ENCODE measurements around the gene IGSF11.

IGSF11 gene

DNA sequence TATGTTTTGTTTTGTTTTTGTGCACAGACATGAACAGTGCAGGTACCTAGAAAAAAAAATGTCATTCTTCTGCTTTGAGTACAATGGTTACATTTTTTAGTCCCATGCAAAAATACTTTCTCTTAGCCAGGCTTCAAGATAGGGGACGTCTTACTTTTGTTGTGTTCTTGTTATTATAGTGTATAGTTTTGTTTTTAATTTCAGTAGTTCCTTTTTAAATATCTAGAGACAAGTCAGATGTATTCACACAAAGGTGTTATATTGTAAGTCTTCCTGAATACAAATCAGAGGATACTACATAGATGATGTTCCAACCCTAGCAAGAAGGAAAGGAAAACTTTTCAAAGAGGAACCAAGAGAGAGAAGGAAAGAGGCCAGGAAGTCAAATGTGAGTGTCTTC, 28.8 kb upstream of the IGSF11 start:
- TF ChIP-seq FOXM1 (IDR thresholded peaks at IDR 0.05; ENCODE audit: borderline replicate concordance, low read depth), result no peak
- TF ChIP-seq TAF1 (IDR thresholded peaks at IDR 0.05; ENCODE audit: low read depth), result no peak
- TF ChIP-seq, protein P1, sequence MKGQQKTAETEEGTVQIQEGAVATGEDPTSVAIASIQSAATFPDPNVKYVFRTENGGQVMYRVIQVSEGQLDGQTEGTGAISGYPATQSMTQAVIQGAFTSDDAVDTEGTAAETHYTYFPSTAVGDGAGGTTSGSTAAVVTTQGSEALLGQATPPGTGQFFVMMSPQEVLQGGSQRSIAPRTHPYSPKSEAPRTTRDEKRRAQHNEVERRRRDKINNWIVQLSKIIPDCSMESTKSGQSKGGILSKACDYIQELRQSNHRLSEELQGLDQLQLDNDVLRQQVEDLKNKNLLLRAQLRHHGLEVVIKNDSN (IDR thresholded peaks at IDR 0.05), result no peak
- no peak for TF ChIP-seq MAX (IDR thresholded peaks at IDR 0.05)
- no peak for TF ChIP-seq TEAD4 (IDR thresholded peaks at IDR 0.05)
- TF ChIP-seq CREB1 (IDR thresholded peaks at IDR 0.05; ENCODE audit: low read depth), result no peak
- TF ChIP-seq REST (IDR thresholded peaks at IDR 0.05; ENCODE audit: low read depth), result no peak
- TF ChIP-seq CEBPB (IDR thresholded peaks at IDR 0.05), result no peak

DNA sequence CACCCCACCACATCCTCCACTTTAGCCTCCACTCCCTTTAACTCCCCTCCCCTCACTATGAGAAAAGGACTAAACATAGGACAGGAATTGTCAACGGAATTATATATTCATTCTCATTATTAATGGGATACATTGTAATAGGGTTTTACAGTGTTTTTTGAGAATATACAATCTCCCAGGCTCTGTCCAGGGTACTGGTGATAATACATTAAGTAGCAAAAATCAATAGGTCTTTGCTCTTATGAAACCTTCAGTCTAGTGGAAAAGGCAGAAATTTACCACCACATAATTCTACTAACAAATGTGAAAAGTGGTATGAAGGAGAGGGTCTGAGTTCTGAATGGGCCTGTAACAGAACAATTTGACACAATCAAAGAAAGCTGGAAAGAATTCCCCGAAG, 28.2 kb upstream of the IGSF11 start:
- TF ChIP-seq FOXM1 (IDR thresholded peaks at IDR 0.05; ENCODE audit: borderline replicate concordance, low read depth), result no peak
- peak; percentile 74 for TF ChIP-seq REST (IDR thresholded peaks at IDR 0.05; ENCODE audit: low read depth)

- TF ChIP-seq TAF1 (IDR thresholded peaks at IDR 0.05; ENCODE audit: low read depth), result no peak
- TF ChIP-seq ZBTB7A (IDR thresholded peaks at IDR 0.05; ENCODE audit: low read depth), result no peak
- no peak for TF ChIP-seq CREB1 (IDR thresholded peaks at IDR 0.05; ENCODE audit: low read depth)
- no peak for TF ChIP-seq MAX (IDR thresholded peaks at IDR 0.05)
- TF ChIP-seq TCF12 (IDR thresholded peaks at IDR 0.05; ENCODE audit: low read depth), result no peak
- no peak for TF ChIP-seq NFIC (IDR thresholded peaks at IDR 0.05)
- TF ChIP-seq RAD21 (IDR thresholded peaks at IDR 0.05; ENCODE audit: low read depth), result no peak
- TF ChIP-seq TEAD4 (IDR thresholded peaks at IDR 0.05), result no peak
Measured at GRCh38 chr3:119044593-119044992, 9.9 kb upstream of the IGSF11 start.

GRCh38 chr3:119042162-119042561, 7.5 kb upstream of the IGSF11 start:
- no peak for TF ChIP-seq EGR1 (IDR thresholded peaks at IDR 0.05)
- no peak for TF ChIP-seq REST (IDR thresholded peaks at IDR 0.05; ENCODE audit: low read depth)
- TF ChIP-seq TAF1 (IDR thresholded peaks at IDR 0.05; ENCODE audit: low read depth), result no peak
- no peak for TF ChIP-seq ZBTB7A (IDR thresholded peaks at IDR 0.05; ENCODE audit: low read depth)
- TF ChIP-seq YY1 (IDR thresholded peaks at IDR 0.05; ENCODE audit: low read depth), result no peak
- TF ChIP-seq, protein P1 (IDR thresholded peaks at IDR 0.05), result no peak
- TF ChIP-seq NFIC (IDR thresholded peaks at IDR 0.05), result no peak
- no peak for TF ChIP-seq EP300 (IDR thresholded peaks at IDR 0.05; ENCODE audit: borderline replicate concordance)
- no peak for TF ChIP-seq MAX (IDR thresholded peaks at IDR 0.05)
- no peak for TF ChIP-seq RAD21 (IDR thresholded peaks at IDR 0.05; ENCODE audit: low read depth)
- TF ChIP-seq FOXM1 (IDR thresholded peaks at IDR 0.05; ENCODE audit: borderline replicate concordance, low read depth), result no peak
- TF ChIP-seq TCF12 (IDR thresholded peaks at IDR 0.05; ENCODE audit: low read depth), result no peak
- TF ChIP-seq CREB1 (IDR thresholded peaks at IDR 0.05; ENCODE audit: low read depth), result no peak
- no peak for TF ChIP-seq TEAD4 (IDR thresholded peaks at IDR 0.05)
- TF ChIP-seq CEBPB (IDR thresholded peaks at IDR 0.05), result no peak

GRCh38 chr3:119035014-119035346, 334 bp upstream of the IGSF11 start:
- TF ChIP-seq CEBPB (IDR thresholded peaks at IDR 0.05), result no peak
- TF ChIP-seq EP300 (IDR thresholded peaks at IDR 0.05; ENCODE audit: borderline replicate concordance), result no peak
- no peak for TF ChIP-seq RAD21 (IDR thresholded peaks at IDR 0.05; ENCODE audit: low read depth)
- no peak for TF ChIP-seq TCF12 (IDR thresholded peaks at IDR 0.05; ENCODE audit: low read depth)
- no peak for TF ChIP-seq TEAD4 (IDR thresholded peaks at IDR 0.05)
- no peak for TF ChIP-seq ZBTB7A (IDR thresholded peaks at IDR 0.05; ENCODE audit: low read depth)
- no peak for TF ChIP-seq FOXM1 (IDR thresholded peaks at IDR 0.05; ENCODE audit: borderline replicate concordance, low read depth)
- no peak for TF ChIP-seq MAX (IDR thresholded peaks at IDR 0.05)
- TF ChIP-seq TAF1 (IDR thresholded peaks at IDR 0.05; ENCODE audit: low read depth), result no peak
- no peak for TF ChIP-seq NFIC (IDR thresholded peaks at IDR 0.05)
- TF ChIP-seq, protein P1 (IDR thresholded peaks at IDR 0.05), result no peak
- TF ChIP-seq YY1 (IDR thresholded peaks at IDR 0.05; ENCODE audit: low read depth), result no peak
- no peak for TF ChIP-seq CREB1 (IDR thresholded peaks at IDR 0.05; ENCODE audit: low read depth)
- no peak for TF ChIP-seq EGR1 (IDR thresholded peaks at IDR 0.05)
- TF ChIP-seq REST (IDR thresholded peaks at IDR 0.05; ENCODE audit: low read depth), result no peak

All from Ishikawa (cell line).